ENCODE measurements around the gene SCG5.
"Not testable (repeated sequence)": the region's sequence is repeated elsewhere in the genome, so short reads cannot be mapped to it uniquely, and the experiment has no call there.

The SCG5 gene

GRCh38 chr15:32641517-32642059 lies at the start of gene SCG5:
Gene SCG5, plus strand, starts transcription at chr15:32641710. Its CDS starts 1,883 bp downstream, at chr15:32643593.
- DNase-seq, result peak; percentile 52 to 67

GRCh38 chr15:32593151-32593550 lies 48.4 kb upstream of the SCG5 start, which contains the start of gene GOLGA8N:
Gene GOLGA8N, plus strand, starts transcription at chr15:32593456.
- not testable (repeated sequence) for DNase-seq

- DNase-seq, result not testable (repeated sequence)
Observed at GRCh38 chr15:32609518-32609917, 32.0 kb upstream of the SCG5 start.

- not testable (repeated sequence) for DNase-seq
Observed at GRCh38 chr15:32610719-32611118, 30.8 kb upstream of the SCG5 start.

GRCh38 chr15:32614712-32615050 lies 26.8 kb upstream of the SCG5 start:
- not testable (repeated sequence) for DNase-seq

- not testable (repeated sequence) for DNase-seq
Observed at GRCh38 chr15:32615051-32615870, 26.2 kb upstream of the SCG5 start, which contains the start of gene ARHGAP11A. Gene ARHGAP11A, plus strand, starts transcription at chr15:32615504. Its CDS starts 708 bp downstream, at chr15:32616212.

GRCh38 chr15:32615871-32616426 lies 25.6 kb upstream of the SCG5 start:
- not testable (repeated sequence) for DNase-seq

- no peak for DNase-seq
Observed at GRCh38 chr15:32636410-32636809, 5.1 kb upstream of the SCG5 start.

- DNase-seq, result no peak
Observed at GRCh38 chr15:32636908-32637567, 4.5 kb upstream of the SCG5 start.

GRCh38 chr15:32637704-32638103 lies 3.8 kb upstream of the SCG5 start:
- DNase-seq, result no peak

GRCh38 chr15:32642667-32643435 lies 1.3 kb downstream of the SCG5 start:
- no peak for DNase-seq

- no peak for DNase-seq
Observed at GRCh38 chr15:32643907-32644445, 2.5 kb downstream of the SCG5 start.

GRCh38 chr15:32646291-32646690 lies 4.8 kb downstream of the SCG5 start:
- peak in 1 of 2 experiments; percentile 5 for DNase-seq

GRCh38 chr15:32649342-32649741 lies 7.8 kb downstream of the SCG5 start:
- DNase-seq, result no peak

GRCh38 chr15:32651229-32651837 lies 9.8 kb downstream of the SCG5 start:
- DNase-seq, result peak in 1 of 2 experiments; percentile 6

- DNase-seq, result no peak
Observed at GRCh38 chr15:32652178-32652577, 10.7 kb downstream of the SCG5 start.

- DNase-seq, result no peak
Observed at GRCh38 chr15:32656091-32656490, 14.6 kb downstream of the SCG5 start.

- no peak for DNase-seq
Observed at GRCh38 chr15:32656496-32656895, 15.0 kb downstream of the SCG5 start.

GRCh38 chr15:32657198-32657883 lies 15.8 kb downstream of the SCG5 start:
- DNase-seq, result no peak

GRCh38 chr15:32657941-32658340 lies 16.4 kb downstream of the SCG5 start:
- DNase-seq, result no peak

Data from NCI-H187 (cell line).